Stimulated activated CD4-positive, alpha-beta T cell treated with anti-CD3 and anti-CD28 coated beads, Interleukin-1b, Interleukin-23, amount 100 ng/mL, for 1 hour (primary cell): ENCODE measurements around the gene OTOR.

Experiments
- DNase-seq, 2 donors: peaks; one replicate each; pipeline ENCODE4 v3.0.0-alpha.2; 2020; ENCODE audit warnings: low read depth in 2 of 2

Gene OTOR, protein sequence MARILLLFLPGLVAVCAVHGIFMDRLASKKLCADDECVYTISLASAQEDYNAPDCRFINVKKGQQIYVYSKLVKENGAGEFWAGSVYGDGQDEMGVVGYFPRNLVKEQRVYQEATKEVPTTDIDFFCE

DNA sequence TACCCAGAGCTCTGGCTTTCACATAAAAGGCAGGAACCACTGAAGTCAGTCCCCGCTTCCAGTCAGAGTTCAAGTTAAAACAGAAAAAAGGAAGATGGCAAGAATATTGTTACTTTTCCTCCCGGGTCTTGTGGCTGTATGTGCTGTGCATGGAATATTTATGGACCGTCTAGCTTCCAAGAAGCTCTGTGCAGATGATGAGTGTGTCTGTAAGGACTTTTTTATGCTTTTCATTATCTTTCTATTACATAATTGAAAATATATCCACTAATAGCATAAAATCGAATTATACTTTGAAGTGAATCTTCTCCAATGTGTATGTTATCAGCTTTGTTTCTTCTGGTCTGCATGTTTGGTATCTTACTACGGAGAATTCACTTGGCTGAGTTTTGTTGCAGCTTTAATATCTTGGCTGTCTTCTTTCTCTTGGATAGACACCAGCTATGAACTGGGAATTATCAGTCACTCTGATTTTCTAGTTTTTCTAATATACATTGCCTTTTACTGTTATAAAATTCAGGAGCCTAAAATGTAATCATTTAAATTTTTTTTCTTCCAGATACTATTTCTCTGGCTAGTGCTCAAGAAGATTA, at the start of gene OTOR:
Gene OTOR (plus strand): TSS at position 51 of the 593 bp plus-strand sequence. CDS start 44 bp downstream, at position 95.
- DNase-seq, result no peak

DNA sequence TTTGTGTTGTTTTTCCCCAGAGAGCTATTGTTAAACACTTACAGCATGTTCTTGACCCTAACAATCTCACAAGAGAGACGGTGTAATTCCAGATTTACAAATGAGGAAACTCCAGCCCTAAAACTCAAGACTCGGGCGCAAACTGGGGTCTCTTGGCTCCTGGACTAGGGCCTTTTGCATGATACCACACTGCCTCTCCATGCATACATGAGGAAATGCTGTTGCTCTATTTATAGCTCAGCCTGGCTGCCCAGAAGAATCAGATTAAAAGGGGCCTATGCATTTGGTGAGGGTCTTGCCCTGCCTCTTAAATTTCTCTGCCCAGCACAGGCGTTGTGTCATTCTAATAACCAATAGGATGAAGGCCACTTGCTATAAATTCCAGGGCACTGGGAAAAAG, 48.9 kb upstream of the OTOR start:
- no peak for DNase-seq

- DNase-seq, result no peak
These were observed 46.9 kb upstream of the OTOR start for GRCh38 chr20:16701296-16701695.

- no peak for DNase-seq
These were observed 44.6 kb upstream of the OTOR start for GRCh38 chr20:16703570-16703969.

DNA sequence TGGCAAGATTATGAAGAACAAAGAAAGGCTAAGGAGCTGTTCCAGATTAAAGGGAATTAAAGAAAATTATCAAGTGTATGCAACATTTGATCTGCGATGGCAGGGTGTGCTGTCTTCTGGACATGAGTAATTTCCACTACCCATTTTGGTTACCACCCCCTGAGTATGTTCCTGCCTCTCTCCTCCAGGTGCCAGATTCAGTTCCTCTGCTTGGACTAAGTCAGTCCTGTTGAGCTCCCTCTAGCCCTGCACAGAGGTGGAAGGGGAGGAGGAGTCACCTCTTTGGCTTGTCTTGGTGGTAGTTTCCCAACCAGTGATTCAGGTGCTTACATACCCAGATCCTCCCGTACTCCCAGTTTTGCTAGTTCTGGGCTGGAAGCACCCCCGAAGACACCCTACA, 40.5 kb upstream of the OTOR start:
- no peak for DNase-seq

DNA sequence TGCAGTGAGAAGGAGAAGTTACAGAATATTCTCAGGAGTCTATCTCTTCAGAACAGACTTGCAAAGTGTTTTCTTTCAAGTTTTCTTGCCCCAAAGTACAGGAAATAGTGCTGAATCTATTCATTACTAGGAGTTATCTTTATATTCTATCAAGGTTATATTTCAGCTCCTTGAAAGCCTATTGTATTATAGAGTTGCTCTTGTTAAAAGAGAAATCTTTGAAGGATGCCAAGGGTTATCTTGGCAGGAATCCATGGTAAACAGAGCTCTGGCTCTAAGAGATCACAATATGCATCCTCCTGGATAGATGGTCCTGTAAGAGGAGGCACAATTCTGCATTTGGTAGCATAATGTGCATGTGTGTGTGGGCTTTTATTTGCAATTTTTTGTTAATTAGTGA, 39.6 kb upstream of the OTOR start:
- no peak for DNase-seq

- DNase-seq, result no peak
These were observed 39.1 kb upstream of the OTOR start for GRCh38 chr20:16709017-16709416.

DNA sequence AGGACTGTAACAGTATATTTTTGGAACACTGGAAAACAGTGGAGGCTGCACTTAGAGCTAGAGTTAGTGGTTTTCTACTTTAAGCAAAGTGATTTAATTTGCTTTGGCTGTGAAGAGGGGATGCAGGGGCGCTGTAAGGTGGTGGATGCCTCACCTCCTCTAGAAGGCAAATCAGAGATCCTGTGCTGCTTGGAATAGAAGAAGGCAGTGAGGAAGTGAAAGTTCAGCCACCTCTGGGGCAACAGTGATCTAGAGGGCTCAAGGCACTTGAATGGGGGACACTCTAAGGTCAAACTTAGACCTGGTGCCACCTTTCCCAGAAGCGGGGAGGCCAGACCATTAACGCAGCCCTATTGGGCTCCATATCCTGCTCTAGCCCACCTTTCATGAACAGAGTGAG, 37.4 kb upstream of the OTOR start:
- no peak for DNase-seq

GRCh38 chr20:16711661-16712258, 36.4 kb upstream of the OTOR start:
- DNase-seq, result no peak

DNA sequence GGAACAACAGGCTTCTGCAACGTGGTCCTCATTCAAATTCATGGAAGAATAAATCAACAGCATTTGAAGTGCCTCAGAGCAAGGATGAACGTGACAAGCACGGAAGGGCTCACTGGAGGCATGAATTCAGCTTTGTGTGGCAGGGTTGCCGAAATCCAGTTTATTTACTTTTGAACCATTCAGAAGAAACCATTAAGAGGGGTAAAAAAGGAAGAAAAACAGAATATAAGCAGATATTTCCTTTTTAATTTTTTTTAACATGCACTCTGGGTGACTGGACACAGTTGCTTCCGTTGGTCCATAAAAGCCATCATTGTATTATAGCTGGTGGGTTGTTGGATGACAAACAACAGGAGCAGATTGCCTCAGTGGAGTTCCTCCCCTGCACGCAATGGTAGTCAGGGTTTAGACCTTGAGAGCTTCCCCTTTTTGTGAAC, 35.6 kb upstream of the OTOR start:
- DNase-seq, result no peak

DNA sequence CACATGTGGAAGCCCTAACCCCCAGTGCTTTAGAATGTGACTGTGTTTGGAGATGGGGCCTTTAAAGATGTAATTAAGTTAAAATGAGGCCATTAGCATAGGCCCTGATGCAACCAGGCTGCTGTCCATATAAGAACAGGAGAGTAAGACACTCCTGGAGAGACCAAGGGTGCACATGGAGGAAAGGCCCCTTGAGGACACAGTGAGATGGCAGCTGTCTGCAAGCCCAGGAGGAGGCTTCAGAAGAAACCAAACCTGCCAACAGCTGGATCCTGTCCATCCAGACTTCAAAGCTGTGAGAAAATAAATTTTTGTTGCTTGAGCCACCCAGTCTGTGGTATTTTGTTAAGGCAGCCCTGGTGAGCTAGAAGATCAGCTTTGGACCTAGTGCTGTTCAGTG, 35.1 kb upstream of the OTOR start:
- DNase-seq, result no peak

- DNase-seq, result no peak
These were observed 33.9 kb upstream of the OTOR start for GRCh38 chr20:16714242-16714641.

GRCh38 chr20:16714751-16715150, 33.4 kb upstream of the OTOR start:
- DNase-seq, result no peak

DNA sequence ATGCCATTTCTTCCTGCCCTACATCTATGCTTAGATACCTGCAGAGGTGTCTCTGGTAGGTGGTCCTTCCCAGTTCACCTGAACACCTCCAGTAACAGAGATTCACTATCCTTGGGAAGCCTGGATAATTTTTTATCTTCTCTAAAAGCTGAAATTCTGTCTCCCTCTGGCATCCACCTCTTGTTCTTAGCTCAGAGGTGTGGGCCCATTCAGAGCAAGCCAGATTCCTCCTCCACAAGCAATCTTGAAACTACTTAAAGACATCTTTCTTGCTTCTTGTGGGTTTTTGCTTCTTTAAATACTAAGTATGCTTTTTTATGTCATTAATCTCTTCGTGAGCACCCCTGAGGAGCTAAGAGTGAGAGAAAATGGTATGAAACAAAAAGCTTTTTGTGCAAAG, 28.7 kb upstream of the OTOR start:
- DNase-seq, result no peak

DNA sequence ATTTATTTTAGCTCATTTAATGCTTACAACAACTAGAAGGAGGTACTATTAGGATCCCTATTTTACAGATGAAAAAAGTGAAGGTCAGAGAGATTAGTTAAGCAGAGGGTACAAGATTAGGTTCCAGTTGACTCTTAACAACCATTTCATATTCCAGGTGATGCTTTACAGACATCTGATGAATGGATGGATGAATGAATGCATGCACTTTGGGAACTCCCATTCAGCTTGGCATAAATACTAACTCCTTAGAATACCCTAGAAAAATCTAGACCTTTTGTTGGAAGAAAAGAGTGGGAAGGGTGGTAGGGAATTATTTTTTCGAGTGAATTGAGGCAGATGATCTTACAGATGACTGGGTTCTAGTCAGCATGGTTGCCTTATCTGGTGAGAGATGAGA, 19.1 kb upstream of the OTOR start:
- DNase-seq, result no peak

DNA sequence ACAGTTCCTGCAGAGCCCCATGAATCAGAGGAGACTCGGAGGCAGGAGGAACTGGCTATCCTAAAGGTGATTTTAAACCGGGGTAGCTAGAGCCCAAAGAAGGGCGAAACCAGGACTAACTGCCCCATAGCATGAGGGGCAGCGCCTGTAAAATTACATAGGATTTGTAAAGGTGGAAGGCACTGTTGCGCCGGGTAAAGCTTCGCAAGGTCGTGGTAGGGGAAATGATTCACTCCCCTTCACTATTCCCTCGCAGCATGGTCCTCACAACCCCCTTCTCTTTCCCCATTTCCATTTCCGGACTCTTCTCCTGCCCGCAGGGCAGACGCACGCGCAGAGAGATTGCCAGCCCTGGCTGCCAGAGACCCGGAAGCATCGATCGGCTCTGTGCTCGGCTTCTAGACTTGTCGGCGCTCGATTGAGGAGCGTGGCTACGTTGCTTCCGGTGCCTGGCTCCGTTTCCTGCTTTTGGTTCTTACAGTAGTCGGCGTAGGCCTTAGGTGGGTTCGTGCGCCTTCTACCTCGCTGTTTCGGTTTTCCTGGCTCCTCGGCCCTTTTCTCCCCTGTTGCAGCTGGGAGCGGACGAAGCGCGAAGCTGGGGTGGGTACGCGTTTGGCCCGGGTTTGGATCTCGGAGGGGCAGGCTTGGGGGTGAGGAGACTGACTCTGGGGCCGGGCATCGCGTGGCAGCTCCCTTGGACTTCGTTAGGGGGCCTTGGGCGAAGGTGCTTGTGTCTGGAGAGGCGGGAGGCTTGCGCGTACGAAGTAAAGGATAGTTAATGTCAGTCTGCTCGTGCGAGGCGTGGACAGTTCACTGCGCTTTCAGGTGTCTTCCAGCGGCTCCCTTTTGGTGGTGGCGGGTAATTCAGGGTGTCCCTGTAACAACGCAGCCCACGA, 18.3 kb upstream of the OTOR start, which contains the start of gene SNRPB2:
Gene SNRPB2 (plus strand): TSS at position 462 of the 896 bp plus-strand sequence. CDS start 1,677 bp downstream, outside the sequence.
- peak; percentile 69 to 73 for DNase-seq

GRCh38 chr20:16732506-16733152, 15.5 kb upstream of the OTOR start:
- no peak for DNase-seq

GRCh38 chr20:16740365-16741072, 7.6 kb upstream of the OTOR start:
- DNase-seq, result no peak

DNA sequence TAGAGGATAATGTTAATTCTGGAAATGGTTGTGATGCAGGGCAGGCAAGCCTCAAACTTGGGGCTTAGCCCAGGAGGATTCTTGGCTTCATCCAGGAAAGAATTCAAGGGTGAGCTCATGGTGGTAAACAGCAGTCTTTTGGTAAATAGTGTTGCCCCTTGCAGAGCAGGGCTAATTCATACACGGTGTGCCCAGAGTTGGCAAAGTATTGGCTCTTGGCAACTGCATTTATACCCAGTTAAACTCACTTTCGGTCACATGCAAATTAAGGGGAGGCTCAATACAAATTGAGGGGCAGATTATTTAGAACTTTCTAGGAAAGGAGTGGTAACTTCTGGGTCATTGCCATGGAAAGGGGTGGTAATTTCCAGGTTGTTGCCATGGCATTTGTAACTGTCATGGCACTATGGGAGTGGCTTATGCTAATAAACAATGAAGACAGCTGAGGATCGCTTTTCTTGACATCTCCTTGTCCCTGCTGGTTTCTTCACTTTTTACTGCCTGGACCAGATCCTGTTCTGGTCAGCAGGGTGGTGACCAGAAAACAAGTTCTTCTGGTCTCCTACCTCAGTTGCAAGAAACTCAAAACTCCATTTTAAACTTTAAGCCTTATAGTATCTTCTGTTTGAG, 3.9 kb upstream of the OTOR start:
- DNase-seq, result no peak

DNA sequence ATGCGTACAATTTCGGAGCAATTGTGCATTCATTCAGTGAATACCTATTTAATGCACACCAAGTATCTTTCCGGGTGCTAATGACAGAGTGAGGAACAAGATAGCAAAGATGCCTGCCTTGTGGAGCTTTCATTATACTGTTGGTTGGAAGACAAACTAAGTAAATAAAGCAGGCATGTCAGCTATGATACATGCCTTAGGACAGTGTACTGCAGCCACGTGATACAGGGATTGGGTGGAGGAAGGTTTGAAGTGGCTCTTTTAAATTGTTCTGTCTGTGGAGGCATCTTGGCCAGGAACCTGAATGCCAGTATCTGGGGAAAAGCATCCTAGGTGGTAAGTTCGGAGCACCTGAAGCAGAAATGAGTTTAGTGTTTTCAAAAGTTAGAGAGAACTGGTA, 3.0 kb upstream of the OTOR start:
- no peak for DNase-seq

DNA sequence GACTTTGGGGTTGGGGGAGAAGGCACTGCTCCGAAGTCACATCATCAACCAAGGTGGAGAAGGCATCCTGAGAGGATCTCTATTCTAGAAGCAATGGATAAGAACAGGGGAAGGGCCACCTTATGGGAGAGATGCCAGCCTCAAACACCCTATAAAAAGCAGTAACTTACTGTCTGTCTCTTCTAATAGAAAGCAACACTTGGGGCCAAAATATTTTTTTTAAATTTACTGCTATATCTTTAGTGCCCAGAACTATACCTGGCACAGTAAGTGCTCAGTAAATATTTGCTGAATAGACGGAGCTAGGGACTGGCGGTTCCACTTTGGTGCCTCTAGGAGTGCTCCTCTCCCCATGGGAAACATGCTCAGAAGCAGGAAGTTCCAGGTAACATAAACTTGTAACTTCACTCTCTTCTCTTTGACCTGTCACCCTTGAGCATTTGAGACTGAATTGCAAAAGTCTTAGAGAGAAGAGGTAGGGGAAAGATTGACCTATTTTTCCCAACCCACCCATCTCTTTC, 807 bp upstream of the OTOR start:
- DNase-seq, result no peak
